ENCODE measurements around the gene EPHA4.
"Not testable (repeated sequence)": the region's sequence is repeated elsewhere in the genome, so short reads cannot be mapped to it uniquely, and the experiment has no call there.

Gene EPHA4

DNA sequence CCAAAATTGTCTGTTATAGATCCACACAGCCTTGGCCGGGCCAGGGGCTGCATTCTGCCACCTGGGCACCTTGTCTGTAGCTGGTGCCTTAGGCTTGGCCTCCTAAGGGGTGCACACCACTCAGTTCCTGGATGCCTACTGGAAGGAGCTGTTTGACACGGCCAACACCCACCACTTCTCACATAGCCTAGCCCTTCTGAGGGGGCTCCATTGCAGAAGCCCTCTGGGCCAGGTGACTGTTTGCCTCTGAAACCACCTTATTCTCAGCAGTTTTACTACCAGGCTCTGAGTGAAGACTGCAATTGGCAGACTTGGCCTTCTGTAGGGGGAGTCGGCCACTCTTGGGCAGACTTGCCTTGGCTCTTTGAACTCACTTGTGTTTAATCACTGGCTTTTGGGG lies 39.5 kb downstream of the EPHA4 start:
- DNase-seq = no peak

DNA sequence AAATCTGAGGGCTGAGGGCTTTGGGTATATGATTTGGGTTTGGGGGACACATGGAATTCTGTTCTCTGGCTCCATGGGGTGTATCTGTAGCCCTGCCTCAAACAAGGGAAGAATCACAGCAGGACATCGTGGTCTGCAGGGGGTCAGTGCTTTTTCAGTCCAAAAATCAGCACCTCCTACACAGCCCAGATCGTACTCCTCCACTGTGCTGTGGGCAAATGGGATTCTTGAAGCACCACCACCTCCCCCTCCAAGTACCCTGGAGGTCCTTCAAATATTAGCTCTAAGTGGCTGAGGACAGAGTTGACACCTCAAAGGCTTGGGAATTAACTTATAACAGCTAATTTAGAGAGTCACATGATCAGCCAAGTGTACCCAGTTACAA lies 41.5 kb downstream of the EPHA4 start:
- no peak for DNase-seq

DNA sequence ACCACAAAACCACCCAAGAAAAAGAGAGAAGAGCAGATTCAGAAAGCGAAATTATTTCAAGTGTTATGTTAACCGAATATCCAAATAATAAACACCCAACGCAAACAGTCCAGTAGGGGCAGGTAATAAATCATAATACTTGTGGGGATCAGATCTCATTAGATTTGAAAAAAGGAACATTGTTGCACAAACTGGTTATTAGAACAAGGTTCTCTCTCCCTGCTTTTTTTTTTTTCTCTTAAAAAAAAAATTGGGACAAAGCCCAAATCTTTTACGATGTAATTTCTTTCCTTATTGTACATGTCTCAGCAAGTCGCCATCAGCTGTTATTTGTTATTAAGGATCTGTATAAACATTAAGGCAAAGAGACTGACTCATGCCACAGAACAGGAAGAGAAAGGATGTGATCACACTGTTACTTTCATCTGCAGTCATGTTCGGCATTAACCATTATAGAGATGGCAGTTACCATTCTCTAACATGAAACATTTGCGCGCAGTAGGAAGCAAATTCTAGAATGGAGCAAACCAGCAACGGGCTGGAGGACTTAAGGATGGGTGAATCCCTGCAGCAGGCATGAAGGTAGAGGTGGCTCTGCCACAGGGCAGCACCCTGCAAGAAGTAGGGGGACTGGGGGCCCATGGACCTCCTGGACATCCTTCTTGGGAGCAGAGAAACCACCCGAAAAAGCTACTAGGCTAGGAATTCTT lies 42.0 kb downstream of the EPHA4 start:
- no peak for DNase-seq

DNA sequence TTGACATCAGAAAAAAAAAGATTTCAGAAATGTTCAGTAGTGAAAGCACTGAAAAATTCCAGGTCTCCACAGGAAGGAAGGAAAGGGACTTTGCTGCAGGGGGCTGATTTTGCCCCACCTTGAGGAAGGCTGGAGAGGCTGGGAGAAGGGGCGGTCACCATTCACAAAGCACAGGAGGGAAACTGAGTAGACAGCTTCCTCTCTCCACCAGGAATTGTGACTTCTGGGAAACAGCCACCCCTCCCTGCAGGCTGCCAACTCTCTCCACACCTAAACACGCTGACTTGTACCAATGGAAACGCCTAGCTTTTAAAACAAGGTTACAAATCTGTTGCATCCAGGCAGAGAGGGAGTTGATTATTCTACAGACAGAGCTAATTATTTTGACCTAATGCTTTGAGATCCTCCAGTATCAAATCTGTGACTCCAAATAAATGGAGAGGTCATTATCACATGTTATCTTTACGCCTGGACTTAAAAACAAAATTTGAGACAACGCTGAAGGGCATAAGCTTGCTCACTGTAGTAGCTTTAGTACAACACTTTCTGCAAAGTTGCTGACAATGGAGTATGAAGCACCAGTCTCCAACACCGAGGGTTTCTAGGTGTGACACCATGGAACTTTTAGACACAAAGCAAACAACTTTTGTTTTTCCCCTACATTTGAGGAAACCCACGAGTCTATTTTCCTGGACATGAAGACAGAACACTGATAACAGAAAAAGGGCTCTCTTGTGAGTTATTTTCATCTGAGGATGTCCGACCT lies 42.7 kb downstream of the EPHA4 start:
- no peak for DNase-seq

DNA sequence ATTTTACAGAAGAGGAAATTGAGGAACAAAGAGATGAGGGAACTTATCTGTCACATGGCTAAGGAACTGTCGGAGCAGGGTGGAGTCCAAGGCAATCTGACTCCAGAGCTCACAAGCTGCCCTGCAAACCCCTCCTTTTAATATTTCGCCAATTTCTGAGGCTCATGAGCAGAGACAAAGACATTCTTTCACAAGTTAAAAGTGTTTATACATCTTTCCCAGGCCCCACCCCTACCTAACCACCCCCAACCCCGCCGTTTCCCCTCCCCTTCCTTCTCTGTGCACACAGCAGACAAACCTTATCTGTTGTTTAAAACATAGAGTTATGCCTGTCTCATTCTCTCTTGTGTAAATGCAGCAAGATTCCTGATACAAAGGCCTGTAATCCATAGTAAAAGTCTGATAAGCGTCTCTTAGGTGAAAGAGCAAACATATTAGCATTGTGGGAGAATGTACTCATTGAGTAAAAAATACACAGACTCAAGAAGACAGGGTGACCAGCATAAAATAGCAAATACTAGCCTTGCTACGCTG lies 44.3 kb downstream of the EPHA4 start:
- no peak for DNase-seq

DNA sequence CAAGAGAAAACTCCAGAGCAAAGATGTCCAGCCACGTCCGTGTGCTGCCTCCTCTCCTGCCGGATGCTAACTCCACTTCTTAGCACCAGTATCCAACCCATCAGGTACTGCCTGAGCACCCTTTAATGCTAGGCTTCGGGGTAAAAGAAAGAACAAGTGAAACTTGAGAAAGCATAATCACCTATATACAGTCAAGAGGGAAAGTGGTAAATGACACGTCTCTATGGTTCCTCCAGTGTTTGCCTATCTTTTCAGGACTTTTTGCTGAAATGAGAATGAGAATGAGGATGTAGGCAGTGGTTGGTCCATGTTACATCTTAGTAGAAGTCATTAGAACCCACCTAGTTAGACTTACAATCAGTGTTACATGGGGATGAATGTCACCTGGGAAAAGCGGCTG lies 47.9 kb downstream of the EPHA4 start:
- no peak for DNase-seq

DNA sequence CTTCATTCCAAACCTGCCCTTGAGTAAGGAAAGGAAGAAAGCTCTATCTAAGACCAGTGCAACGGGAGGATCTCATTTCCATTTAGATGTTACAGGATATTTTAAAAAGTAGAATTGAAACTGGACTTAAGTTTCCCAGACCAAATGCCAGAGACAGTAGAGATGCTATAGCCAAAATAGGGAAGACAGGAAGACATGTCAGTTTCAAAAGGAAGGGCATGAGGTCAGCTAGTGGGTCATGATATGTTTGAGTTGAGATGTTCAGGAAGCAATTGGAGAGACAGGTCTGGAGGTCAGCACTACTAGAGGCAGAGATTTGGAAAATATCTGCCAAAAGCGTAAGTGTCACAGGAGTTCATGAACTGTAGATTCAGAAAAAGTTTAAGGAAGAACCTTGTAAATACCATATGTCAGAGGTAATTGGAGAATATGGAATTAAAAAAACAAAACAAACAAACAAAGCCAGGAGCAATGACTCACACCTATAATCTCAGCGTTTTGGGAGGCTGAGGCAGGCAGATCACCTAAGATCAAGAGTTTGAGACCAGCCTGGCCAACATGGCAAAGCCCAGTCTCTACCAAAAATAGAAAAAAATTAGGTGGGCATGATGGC lies 50.8 kb downstream of the EPHA4 start:
- DNase-seq = no peak

DNA sequence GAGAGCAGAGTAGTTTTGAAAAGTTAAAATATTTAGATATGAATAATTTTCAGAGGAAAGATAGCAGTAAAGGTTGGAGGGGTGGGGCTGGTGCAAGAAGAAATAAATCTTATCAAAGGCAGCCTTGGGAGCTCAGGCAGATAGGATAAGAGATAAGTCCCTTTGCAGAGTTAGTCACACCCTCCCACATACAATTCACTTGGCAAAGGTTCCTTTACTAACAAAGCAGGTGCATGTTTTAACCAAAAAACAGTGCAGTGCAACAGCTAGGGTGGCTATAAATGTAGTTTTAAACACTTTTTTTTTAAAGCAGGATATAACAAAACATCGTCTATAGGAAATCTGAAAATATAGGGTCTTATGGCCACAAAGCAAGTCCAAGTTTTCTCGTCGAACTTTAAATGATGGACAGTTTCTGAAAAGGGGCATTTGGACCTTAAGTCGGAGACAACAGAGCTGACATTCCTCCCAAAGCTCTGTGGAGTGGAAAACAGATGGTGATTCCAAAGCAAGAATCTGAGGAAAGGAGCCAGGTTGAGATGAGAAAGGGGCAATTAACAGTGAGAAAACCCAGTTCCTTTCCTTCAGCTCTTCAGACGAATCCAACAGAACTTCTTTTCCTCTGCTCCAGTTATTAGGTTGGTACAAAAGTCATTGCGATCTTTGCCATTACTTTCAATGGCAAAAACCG lies 53.0 kb downstream of the EPHA4 start:
- no peak for DNase-seq

DNA sequence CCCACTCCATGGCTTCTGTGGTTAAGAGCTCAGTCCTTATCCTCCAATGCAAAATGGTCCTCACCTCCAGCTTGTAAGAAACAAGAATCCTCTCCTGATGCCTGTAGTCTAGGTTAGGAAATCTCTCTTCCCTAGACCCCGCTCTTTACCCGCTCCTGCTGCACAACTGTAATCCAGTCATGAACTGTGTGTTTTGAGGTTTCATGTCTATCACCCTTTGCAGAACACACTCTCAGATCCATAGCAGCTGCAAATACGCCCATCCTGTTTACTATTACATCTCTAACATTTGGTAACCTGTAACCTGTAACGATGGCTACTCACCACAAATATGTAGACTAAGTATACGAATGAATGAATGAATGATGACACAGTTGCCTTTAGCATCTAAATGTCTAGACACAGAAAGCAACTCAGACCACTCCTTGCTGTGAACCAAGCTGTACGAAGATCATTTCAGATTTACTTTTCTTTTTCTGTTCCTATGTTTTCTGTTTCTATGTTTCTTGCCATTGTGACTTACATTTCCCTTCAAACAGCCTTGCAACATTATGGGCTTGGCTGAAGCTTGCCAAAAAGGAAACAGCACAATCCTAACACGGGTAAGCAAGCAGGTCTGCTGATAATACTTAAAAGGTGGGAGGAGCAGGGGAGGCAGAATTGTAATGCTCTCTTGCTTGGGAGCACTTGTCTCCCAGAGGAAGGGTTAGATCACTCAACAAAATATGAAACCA lies 53.7 kb downstream of the EPHA4 start:
- DNase-seq = no peak

DNA sequence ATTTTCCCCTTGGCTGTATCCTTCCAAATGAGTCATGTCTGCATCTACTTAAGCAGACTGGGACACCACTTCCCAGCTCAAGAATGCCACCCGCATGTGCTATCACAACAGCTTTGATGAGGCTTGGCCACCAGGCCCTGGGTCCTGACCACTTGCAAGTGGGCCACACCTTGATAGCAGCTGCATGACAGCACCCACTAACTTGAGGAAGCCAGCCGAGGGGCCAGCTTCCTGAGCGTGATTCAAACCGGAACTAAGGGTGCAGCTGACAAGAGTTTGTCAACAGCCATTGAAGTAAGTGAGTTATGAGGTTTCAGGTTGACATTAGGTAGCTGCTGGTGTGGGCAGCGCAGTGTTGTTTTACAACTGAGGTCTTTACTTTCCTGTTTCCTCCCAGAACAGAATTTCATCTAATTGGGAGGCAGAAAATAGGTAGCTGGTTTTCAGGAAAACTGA lies 54.4 kb downstream of the EPHA4 start:
- no peak for DNase-seq

DNA sequence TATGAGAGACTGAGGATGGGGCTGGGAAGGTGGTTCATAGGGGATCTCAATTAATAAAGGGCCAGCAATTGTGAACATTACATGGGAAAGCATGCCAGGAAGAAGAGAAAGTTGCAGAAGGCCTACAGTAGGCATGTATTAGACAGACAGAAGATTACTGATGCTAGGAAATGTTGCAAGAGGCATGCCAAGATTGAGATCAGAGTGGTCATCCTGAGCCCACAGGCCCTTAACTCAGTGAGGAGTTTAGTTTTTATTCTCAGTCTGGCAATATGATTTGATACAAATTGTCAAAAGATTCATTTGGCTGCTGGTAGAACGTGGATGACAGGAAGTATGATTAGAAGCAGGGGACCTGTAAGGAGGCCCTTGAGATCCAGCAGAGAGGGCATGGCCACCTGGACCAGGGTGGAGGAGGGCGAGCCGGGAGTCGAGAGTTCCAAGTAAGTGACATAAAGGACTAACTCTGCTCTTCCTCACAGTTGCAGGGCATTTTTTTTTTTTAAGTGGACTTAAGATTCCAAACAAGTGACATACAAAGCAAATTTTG lies 54.9 kb downstream of the EPHA4 start:
- DNase-seq = no peak

DNA sequence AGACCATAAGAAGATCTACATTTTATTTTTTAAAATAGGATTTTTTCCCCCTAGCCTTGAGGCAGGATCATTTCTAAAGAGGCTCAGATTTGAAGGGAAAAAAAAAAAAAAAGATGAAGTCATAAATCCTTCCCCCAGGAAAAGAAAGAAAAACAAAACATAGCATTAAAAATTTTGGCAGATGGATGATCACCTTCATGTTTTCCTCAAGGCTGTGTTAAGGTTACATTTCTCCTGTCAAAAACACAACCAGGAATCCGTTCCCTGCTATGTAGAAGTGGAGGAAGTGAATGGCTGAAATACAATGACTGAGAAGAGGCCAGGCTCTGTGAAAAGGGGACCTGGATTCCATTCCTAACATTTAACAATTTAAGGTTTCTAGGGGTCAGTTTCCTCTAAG lies 56.2 kb downstream of the EPHA4 start:
- DNase-seq = no peak

DNA sequence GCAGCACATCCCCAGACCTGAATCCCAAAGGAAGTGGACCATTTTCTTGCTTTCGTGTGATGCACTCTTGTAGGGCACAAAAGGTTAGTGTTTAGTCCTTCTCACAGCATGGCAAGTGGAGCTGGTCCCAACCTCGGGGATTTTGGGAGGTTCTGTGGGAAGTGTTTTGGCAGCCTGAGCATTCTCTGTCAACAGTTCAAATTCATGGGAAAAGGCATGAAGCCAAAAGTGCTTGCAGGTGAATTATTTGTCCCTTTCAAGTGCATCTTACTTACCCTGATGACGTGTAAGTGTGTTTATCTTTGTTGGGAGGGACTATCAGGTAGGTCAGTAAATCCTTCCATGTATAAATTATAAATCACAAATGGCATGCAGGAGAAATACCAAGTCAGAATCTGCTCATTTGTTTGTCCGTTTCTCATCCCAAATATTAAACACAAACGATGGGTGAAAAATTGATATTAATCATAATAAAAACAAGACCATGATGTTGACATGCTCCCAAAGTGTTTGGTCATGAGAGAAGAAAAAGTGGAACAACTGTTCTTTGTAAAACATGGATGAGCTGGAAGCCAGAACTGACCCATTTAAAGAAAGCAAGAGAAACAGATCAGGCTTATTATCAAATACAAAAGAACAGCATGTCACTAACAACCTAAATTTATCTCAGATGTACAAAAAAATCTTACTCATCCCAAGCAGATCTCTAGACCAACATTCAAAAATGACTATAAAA lies 57.6 kb downstream of the EPHA4 start:
- DNase-seq = no peak

DNA sequence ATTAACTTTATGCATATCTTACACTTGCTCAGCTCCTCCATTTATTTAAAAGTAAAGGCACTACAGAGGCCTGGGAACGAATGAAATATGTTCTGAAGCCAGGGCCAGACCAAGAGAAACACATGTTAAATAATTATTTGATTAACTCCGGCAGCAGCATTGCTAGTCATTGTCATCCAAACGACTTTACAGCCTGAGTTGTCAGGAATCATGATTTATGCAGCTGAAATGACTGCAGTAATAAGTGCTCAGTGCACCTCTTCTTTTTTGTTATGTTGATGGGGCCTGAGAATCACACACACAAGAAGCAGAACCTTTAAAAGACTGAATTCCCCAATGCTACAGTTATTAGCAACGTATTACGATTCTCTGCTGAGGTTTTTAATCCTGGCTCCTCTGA lies 58.9 kb downstream of the EPHA4 start:
- DNase-seq = no peak

DNA sequence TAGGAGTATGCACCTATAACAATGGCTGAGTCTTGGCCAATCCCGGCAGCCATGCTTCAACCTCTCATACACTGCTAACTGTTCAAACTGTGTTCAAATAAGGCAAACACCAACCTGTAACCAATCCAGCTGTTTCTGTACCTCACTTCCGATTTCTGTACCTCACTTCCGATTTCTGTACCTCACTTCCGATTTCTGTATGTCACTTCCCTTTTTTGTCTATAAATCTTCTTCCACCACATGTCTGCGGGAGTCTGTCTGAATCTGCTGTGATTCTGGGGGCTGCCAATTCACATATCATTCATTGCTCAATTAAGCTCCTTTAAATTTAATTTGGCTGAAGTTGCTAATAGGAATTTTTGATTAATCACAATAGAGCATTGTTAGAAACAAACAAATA lies 60.8 kb downstream of the EPHA4 start:
- not testable (repeated sequence) for DNase-seq

DNA sequence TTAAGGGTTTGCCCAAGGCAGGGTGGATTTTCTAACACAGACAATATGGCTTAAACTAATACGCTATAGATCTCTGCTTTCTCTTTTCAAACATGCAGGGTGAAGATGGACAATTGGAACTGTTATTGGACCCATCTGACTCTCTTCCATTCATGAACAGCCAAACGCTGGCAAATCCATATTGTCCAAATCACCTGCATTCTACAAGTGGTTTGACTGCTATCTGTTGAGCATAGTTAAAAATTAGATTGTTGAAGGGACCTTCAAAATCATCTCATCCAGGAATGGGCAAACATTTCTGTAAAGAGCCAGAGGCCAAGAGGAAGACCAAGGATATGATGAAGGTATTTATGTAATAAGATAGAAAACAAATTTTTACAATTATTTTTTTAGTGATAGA lies 65.6 kb downstream of the EPHA4 start:
- no peak for DNase-seq

DNA sequence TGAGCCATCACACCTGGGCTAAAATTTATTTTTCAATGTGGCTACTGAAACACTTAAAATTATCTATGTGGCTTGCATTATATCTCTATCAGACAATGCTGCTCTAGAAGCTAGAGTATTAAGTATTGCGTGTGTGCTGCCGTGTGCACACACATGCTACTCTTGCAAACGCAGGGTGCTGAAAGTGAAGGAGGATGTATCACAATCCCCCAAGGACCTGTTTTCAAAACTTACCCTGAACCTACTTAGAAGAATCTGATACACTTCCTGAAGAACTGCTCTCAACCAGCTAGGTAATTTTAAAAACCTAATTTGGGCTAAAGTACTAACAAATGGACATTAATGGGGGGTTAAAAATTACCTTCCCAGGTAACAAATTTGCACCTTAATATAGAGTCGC lies 66.5 kb downstream of the EPHA4 start:
- no peak for DNase-seq

DNA sequence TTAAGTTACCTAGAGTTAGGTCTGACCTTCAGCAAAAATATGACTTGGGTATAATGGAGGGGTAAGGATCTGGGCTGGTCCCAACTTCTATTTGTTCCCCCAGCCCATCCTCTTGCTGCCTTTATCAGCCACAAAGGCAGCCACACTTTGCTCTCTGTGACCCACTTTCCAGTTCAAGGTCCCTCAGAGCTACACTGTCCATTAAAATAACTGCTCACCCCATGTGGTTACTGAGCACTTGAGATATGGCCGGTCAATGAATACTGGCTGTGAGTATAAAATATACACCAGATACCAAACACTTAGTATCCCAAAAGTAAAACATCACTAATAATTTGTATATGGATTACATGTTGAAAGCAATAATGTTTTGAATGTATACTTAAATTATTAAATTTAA lies 67.2 kb downstream of the EPHA4 start:
- DNase-seq = no peak

DNA sequence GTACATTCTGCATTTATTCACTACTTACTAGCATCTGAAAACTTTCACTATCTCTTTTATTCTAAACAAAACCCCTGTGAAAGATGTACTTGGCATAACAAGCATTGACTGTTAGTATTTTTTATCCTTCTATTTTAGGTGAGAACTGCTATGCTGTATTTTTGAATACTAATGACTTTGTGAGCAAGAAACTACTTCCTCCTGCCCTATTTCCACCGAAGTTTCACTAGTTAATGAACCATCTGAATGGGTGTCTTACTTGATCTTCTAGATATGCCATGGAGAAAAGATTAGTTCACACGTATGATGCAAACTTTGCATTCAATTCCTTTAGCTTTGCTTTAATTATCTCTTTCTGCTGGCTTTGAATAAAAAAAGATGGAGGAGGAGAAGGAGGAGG lies 68.1 kb downstream of the EPHA4 start:
- DNase-seq = no peak

DNA sequence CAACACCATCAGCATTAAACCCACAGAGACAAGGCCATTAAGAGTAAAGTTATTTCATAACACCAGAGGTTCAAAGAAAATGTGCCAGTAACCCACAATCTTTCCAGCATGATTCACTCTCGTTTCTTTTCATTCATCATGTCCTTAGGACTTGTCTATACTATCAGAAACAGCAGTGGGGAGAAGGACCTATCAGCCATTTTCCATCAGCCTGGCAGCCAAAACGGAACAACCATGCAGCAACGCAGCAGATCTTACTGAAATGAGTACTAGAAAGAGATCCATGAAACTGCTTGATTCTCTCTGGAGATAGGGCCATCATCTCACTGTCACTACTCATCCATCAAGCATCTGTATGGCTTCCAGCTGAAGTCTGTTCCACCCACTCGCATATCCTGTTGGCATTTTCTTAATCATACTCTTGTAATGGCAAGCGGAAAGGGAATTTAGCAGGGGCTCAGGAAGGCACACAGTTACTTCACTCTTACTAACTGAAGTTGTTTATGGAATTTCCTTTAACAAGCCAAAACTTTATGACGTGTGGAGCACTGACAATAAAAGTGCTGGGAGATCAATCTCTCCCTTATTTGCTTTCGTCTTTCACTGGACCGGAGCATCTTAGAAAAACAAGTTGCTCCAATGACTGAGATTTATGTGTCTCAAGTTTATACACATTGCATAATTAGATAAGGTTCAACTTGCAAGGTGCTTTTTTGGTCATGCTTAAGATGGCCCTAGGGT lies 69.7 kb downstream of the EPHA4 start:
- no peak for DNase-seq

DNA sequence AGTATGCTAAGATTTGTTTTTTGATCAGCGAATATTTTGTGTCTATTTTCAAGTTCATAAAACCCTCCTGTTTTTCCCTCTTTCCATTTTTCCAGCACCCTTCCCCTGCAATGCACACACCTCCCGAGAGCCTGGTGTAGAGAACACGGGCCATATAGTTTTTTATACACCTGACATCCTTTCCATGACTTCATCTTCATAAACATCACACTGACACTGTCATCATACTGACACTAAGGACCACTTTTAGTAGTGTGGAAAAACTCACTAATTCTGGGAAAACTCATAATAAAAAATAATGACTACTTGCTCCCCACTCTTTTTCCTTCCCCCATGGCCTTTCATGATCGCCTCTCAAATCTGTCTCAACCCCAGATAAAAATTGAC lies 70.2 kb downstream of the EPHA4 start:
- DNase-seq = no peak

All from NCI-H1092 (cell line).